HepG2 (cell line): ENCODE results near the gene TEAD1. TPM values are rescaled to one million over a fixed set of nuclear protein-coding genes. Genes with fewer than 3 reads are reported as not detected.

ENCODE experiments used
- ATAC-seq: fragments of 200-7000 bp; cut with Tn5 transposase; 3 replicates; pipeline ENCODE4 v1.9.1; 2020; ENCODE audit warnings: mild to moderate bottlenecking, moderate library complexity
- BruUV-seq: library from RNA; stranded (reverse); fragments of 400-500 nt; replicated peaks from 2 replicates; lab custom pipeline; 2021; lab: Mats Ljungman, UMichigan
- CTCF ChIA-PET: fragments of 300-600 bp; formaldehyde crosslinking; extraction: SDS; loops from one replicate; lab custom pipeline; 2021; ENCODE audit warnings: low total read pairs, inconsistent platforms, low intra/inter-chr PET ratio; lab: Yijun Ruan, JAX
- POLR2A ChIA-PET: fragments of 350-600 bp; sonication (Branson Sonifier 250); formaldehyde crosslinking; loops from one replicate; lab custom pipeline; 2020; ENCODE audit warnings: antibody characterized with exemption, inconsistent platforms; lab: Yijun Ruan, JAX
- DNase-seq: peaks from one replicate; pipeline ENCODE4 v3.0.0-alpha.2; 2015; ENCODE audit warnings: low spot score
- FAIRE-seq: peaks from 3 replicates; lab custom pipeline; 2011; peaks lifted over from hg19 to GRCh38; lab: Jason Lieb, UNC
- H2AFZ ChIP-seq: one replicate; pipeline ENCODE4 v1.6.1; 2011; ENCODE audit warnings: low read length, inconsistent platforms
- H3K27ac ChIP-seq: fragments of 300-600 bp; 3 replicates; pipeline ENCODE4 v1.8.0; 2011; ENCODE audit warnings: mixed run types, mild to moderate bottlenecking, mixed read lengths, low read length, inconsistent platforms; ENCODE audit not compliant: insufficient read depth; ENCODE audit errors: extremely low read length
- H3K27me3 ChIP-seq, 2 experiments: fragments of 200-600 bp in 1 of 2; 2 replicates in 1 of 2; 3 replicates in 1 of 2; pipeline versions ENCODE4 v1.6.0 to v1.8.0; 2011; ENCODE audit warnings: low read length in 2 of 2, mild to moderate bottlenecking in 2 of 2, moderate library complexity in 2 of 2, inconsistent platforms in 1 of 2; ENCODE audit not compliant: insufficient read depth in 2 of 2, control insufficient read depth in 1 of 2
- H3K36me3 ChIP-seq, 2 experiments: fragments of 200-600 bp in 1 of 2; replicated peaks in 1 of 2; 2 replicates in 1 of 2; 3 replicates in 1 of 2; pipeline versions ENCODE4 v1.5.1 to v1.8.0; 2011; ENCODE audit warnings: low read length in 2 of 2, inconsistent platforms in 1 of 2; ENCODE audit not compliant: insufficient read depth in 2 of 2, control insufficient read depth in 1 of 2
- H3K4me1 ChIP-seq: 2 replicates; pipeline ENCODE4 v1.5.1; 2012; ENCODE audit warnings: low read length, inconsistent platforms; ENCODE audit not compliant: insufficient read depth
- H3K4me2 ChIP-seq: 2 replicates; pipeline ENCODE4 v1.6.0; 2011; ENCODE audit warnings: low read depth, low read length, inconsistent platforms
- H3K4me3 ChIP-seq, 3 experiments: fragments of 200-600 bp in 1 of 3; sonication (generic), shearing (Covaris generic) in 1 of 3; replicated peaks in 1 of 3; 2 replicates each; pipeline ENCODE4 v1.5.1; 2011 to 2016; ENCODE audit warnings: low read length in 3 of 3, inconsistent platforms in 2 of 3, low read depth in 2 of 3, mild to moderate bottlenecking in 2 of 3, control low read depth in 1 of 3, mixed read lengths in 1 of 3; ENCODE audit not compliant: insufficient read depth in 1 of 3
- H3K79me2 ChIP-seq: one replicate; pipeline ENCODE4 v1.6.1; 2011; ENCODE audit warnings: low read length, inconsistent platforms; ENCODE audit not compliant: insufficient read depth
- H3K9ac ChIP-seq: 2 replicates; pipeline ENCODE4 v1.6.0; 2011; ENCODE audit warnings: mild to moderate bottlenecking, low read depth, low read length, inconsistent platforms; ENCODE audit not compliant: insufficient read depth
- H3K9me3 ChIP-seq: 2 replicates; pipeline ENCODE4 v1.5.1; 2012; ENCODE audit warnings: mild to moderate bottlenecking, low read length
- H4K20me1 ChIP-seq: 2 replicates; pipeline ENCODE4 v1.6.0; 2011; ENCODE audit warnings: inconsistent platforms, mild to moderate bottlenecking, low read length, moderate library complexity; ENCODE audit not compliant: insufficient read depth
- FIP1L1 ChIP-seq: fragments of 200-400 bp; formaldehyde crosslinking; IDR thresholded peaks from 2 replicates; pipeline ENCODE4 v1.6.1; 2018; ENCODE audit warnings: low read depth, mild to moderate bottlenecking, low read length, moderate library complexity, borderline replicate concordance; ENCODE audit not compliant: insufficient read depth
- HOXA3 ChIP-seq: sonication (generic); formaldehyde crosslinking; IDR thresholded peaks from 2 replicates; pipeline ENCODE4 v1.5.0; 2020; ENCODE audit warnings: missing genetic modification reagents
- KAT7 ChIP-seq: IDR thresholded peaks from 2 replicates; pipeline ENCODE4 v1.6.1; 2018; ENCODE audit warnings: borderline replicate concordance, missing compliant biosample characterization
- KLF11 ChIP-seq: IDR thresholded peaks from 2 replicates; pipeline ENCODE4 v1.6.1; 2016; ENCODE audit warnings: missing compliant biosample characterization
- NKX3-1 ChIP-seq: sonication (generic); formaldehyde crosslinking; IDR thresholded peaks from 2 replicates; pipeline ENCODE4 v1.5.0; 2020; ENCODE audit warnings: missing genetic modification reagents
- NR2F2 ChIP-seq: IDR thresholded peaks from 2 replicates; pipeline ENCODE4 v1.6.1; 2012; ENCODE audit warnings: low read depth, inconsistent platforms, borderline replicate concordance
- ONECUT2 ChIP-seq: sonication (generic); formaldehyde crosslinking; IDR thresholded peaks from 2 replicates; pipeline ENCODE4 v1.4.0; 2020; ENCODE audit warnings: missing genetic modification reagents
- PITX1 ChIP-seq: sonication (generic); formaldehyde crosslinking; IDR thresholded peaks from 2 replicates; pipeline ENCODE4 v1.5.1; 2020; ENCODE audit warnings: mild to moderate bottlenecking, missing genetic modification reagents
- REXO4 ChIP-seq: sonication (generic); formaldehyde crosslinking; IDR thresholded peaks from 2 replicates; pipeline ENCODE4 v1.8.0; 2022; ENCODE audit warnings: missing genetic modification reagents, mild to moderate bottlenecking, borderline replicate concordance
- SIN3B ChIP-seq: fragments of 150-350 bp; IDR thresholded peaks from 2 replicates; pipeline ENCODE4 v1.6.1; 2014; ENCODE audit warnings: low read length
- SMAD1 ChIP-seq: sonication (generic); formaldehyde crosslinking; IDR thresholded peaks from 2 replicates; pipeline ENCODE4 v1.4.0; 2020; ENCODE audit warnings: missing genetic modification reagents, low read depth, mild to moderate bottlenecking, borderline replicate concordance
- SMAD3 ChIP-seq: sonication (generic); formaldehyde crosslinking; IDR thresholded peaks from 2 replicates; pipeline ENCODE4 v1.4.0; 2020; ENCODE audit warnings: missing genetic modification reagents
- SP1 ChIP-seq, 2 experiments: fragments of 450-650 bp in 1 of 2; sonication (generic) in 1 of 2; formaldehyde crosslinking in 1 of 2; IDR thresholded peaks; 2 replicates each; pipeline versions ENCODE4 v1.4.0 to v1.6.1; 2016 to 2020; ENCODE audit warnings: missing genetic modification reagents in 1 of 2
- ZBTB8A ChIP-seq: sonication (generic); formaldehyde crosslinking; IDR thresholded peaks from 2 replicates; pipeline ENCODE4 v1.4.0; 2020; ENCODE audit warnings: mild to moderate bottlenecking, low read depth, missing genetic modification reagents, borderline replicate concordance
- ZC3H13 ChIP-seq: sonication (generic); formaldehyde crosslinking; IDR thresholded peaks from 2 replicates; pipeline ENCODE4 v1.8.1; 2023; ENCODE audit warnings: mild to moderate bottlenecking, missing genetic modification reagents, moderate library complexity
- ZFP36L2 ChIP-seq: sonication (generic); formaldehyde crosslinking; IDR thresholded peaks from 2 replicates; pipeline ENCODE4 v1.4.0; 2020; ENCODE audit warnings: missing genetic modification reagents
- ZNF549 ChIP-seq: sonication (generic); formaldehyde crosslinking; IDR thresholded peaks from 2 replicates; pipeline ENCODE4 v1.5.0; 2020; ENCODE audit warnings: missing genetic modification reagents
- ZNF746 ChIP-seq: sonication (generic); formaldehyde crosslinking; IDR thresholded peaks from 2 replicates; pipeline ENCODE4 v1.8.0; 2022; ENCODE audit warnings: mild to moderate bottlenecking, missing genetic modification reagents
- WGBS: methylation state at CpG from one replicate; pipeline ENCODE4 v1.1.6; 2017; ENCODE audit warnings: low lambda C conversion rate; 5-methylcytosine and 5-hydroxymethylcytosine counted together
- in situ Hi-C: cut with HindIII; loops from 2 replicates; pipeline ENCODE4 v1.10.0; 2017; ENCODE audit warnings: low pct_unique_long_range_greater_than_20kb; ENCODE audit not compliant: extremely low pct_ligation_motif_present
- intact Hi-C: fragments of 100-400 bp; cut with micrococcal nuclease; formaldehyde crosslinking; loops from one replicate; pipeline ENCODE4 v1.10.0; 2022; ENCODE audit not compliant: unreplicated experiment
- polyA plus RNA-seq, 8 experiments: library from polyadenylated mRNA; depleted of rRNA in 3 of 8; stranded (reverse) in 7 of 8; unstranded in 1 of 8; fragments of >200 nt; fragmentation: Illumina TruSeq in 4 of 8; extraction: Trizol in 4 of 8; gene quantifications; 2 replicates each; pipeline versions ENCODE4 v1.2.1 to v1.2.3, GENCODE V29; 2011 to 2016; ENCODE audit warnings: low read depth in 4 of 8, missing spikeins in 1 of 8, mixed read lengths in 1 of 8; ENCODE audit not compliant: insufficient read depth in 1 of 8
- total RNA-seq, 5 experiments: library from RNA; depleted of rRNA; stranded (reverse); fragments of >200 nt; fragmentation: Illumina TruSeq; extraction: Trizol; gene quantifications; 2 replicates each; pipeline ENCODE4 v1.2.3, GENCODE V29; 2016; ENCODE audit warnings: low read depth in 1 of 5

TEAD1 gene
- total and polyA plus RNA-seq, 2 of the 13 experiments (the other 11 are each of a cell fraction or from before 2014, with no cell fraction given), result 20.1 to 30.5 TPM

GRCh38 chr11:12773591-12773990 is 99.4 kb downstream of the TEAD1 start (continued):
- TF ChIP-seq ZFP36L2 (CRISPR knock-in tag) (no peak), PITX1 (CRISPR knock-in tag) (no peak), ZC3H13 (CRISPR knock-in tag) (no peak)

GRCh38 chr11:12775955-12776354 is 101.7 kb downstream of the TEAD1 start:
- Histone ChIP-seq H3K9me3 (no peaks in the 10 kb centered on the region), H2AFZ (no peak overlapping the region), H3K36me3 (peaks cover 1 to 15% of the 10 kb centered on the region in 2 experiments; a peak in 2 of 5 replicates), H3K4me3 (no peak overlapping the region), H3K27me3 (no peaks in the 10 kb centered on the region), H3K27ac (no peak overlapping the region), H3K79me2 (peaks cover 15% of the 10 kb centered on the region), H3K4me2 (no peak overlapping the region), H3K9ac (no peak overlapping the region), H4K20me1 (no peaks in the 10 kb centered on the region; the same call in 1 of the 2 replicates), H3K4me1 (no peaks in the 10 kb centered on the region)
- no peak for DNase-seq
- no peak for FAIRE-seq
- intact Hi-C loops (no loop called here), in situ Hi-C loops (no loop called here)
- WGBS, result 98% methylated on average over 10 of the region's 10 CpGs
- no peak for ATAC-seq
- no peak for TF ChIP-seq KLF11 (CRISPR knock-in tag)
- TF ChIP-seq ZNF549 (CRISPR knock-in tag), result no peak
- TF ChIP-seq NR2F2, result no peak
- no peak for TF ChIP-seq HOXA3 (CRISPR knock-in tag)
- TF ChIP-seq NKX3-1 (CRISPR knock-in tag), result no peak
- TF ChIP-seq KAT7 (CRISPR knock-in tag), result no peak
- TF ChIP-seq SIN3B, result no peak
- TF ChIP-seq SMAD1 (CRISPR knock-in tag), result no peak
- TF ChIP-seq ONECUT2 (CRISPR knock-in tag), result no peak
- no peak for TF ChIP-seq SMAD3 (CRISPR knock-in tag)
- TF ChIP-seq SP1 (IDR thresholded peaks at IDR 0.05), result no peak
- TF ChIP-seq SP1 (CRISPR knock-in tag; IDR thresholded peaks at IDR 0.05), result no peak
- TF ChIP-seq REXO4 (CRISPR knock-in tag), result no peak
- TF ChIP-seq ZBTB8A (CRISPR knock-in tag), result no peak
- no peak for TF ChIP-seq FIP1L1
- TF ChIP-seq ZNF746 (CRISPR knock-in tag), result no peak
- POLR2A ChIA-PET, result no interaction called here
- no TSS peak for BruUV-seq
- CTCF ChIA-PET, result no interaction called here
